DOHH2 (cell line): ENCODE data around the gene SH3BP5.

Source experiments
- H3F3A ChIP-seq: fragments of 200-600 bp; sonication (generic), shearing (Covaris generic); 2 replicates; pipeline ENCODE4 v1.6.0; 2016; ENCODE audit warnings: antibody characterized with exemption, mild to moderate bottlenecking; ENCODE audit not compliant: control insufficient read depth, insufficient read depth
- H3K27ac ChIP-seq: fragments of 200-600 bp; sonication (generic); 2 replicates; pipeline ENCODE4 v1.5.1; 2014; ENCODE audit warnings: low read depth, mild to moderate bottlenecking, low read length, moderate library complexity
- H3K27me3 ChIP-seq: fragments of 200-600 bp; sonication (generic); 2 replicates; pipeline ENCODE4 v1.6.1; 2014; ENCODE audit warnings: mild to moderate bottlenecking, low read length, mixed read lengths; ENCODE audit not compliant: control insufficient read depth
- H3K36me3 ChIP-seq: fragments of 200-600 bp; sonication (generic); 2 replicates; pipeline ENCODE4 v1.6.1; 2014; ENCODE audit warnings: mild to moderate bottlenecking, low read length, moderate library complexity, mixed read lengths; ENCODE audit not compliant: control insufficient read depth
- H3K4me1 ChIP-seq: fragments of 200-600 bp; sonication (generic); 2 replicates; pipeline ENCODE4 v1.6.1; 2014; ENCODE audit warnings: mild to moderate bottlenecking, low read length, mixed read lengths; ENCODE audit not compliant: control insufficient read depth
- H3K4me2 ChIP-seq: fragments of 200-600 bp; sonication (generic); 2 replicates; pipeline ENCODE4 v1.6.0; 2014; ENCODE audit warnings: mild to moderate bottlenecking, low read length, moderate library complexity
- H3K4me3 ChIP-seq: fragments of 200-600 bp; sonication (generic); 2 replicates; pipeline ENCODE4 v1.5.1; 2014; ENCODE audit warnings: mild to moderate bottlenecking, low read length, mixed read lengths
- H3K79me2 ChIP-seq: fragments of 200-600 bp; sonication (generic); 2 replicates; pipeline ENCODE4 v1.6.1; 2014; ENCODE audit warnings: mild to moderate bottlenecking, low read length, mixed read lengths; ENCODE audit not compliant: control insufficient read depth
- H3K9me2 ChIP-seq: fragments of 200-600 bp; sonication (generic); replicated peaks from 2 replicates; pipeline ENCODE4 v1.6.1; 2014; ENCODE audit warnings: mild to moderate bottlenecking, low read length, mixed read lengths; ENCODE audit not compliant: control insufficient read depth
- H3K9me3 ChIP-seq: fragments of 200-600 bp; sonication (generic); 2 replicates; pipeline ENCODE4 v1.6.1; 2014; ENCODE audit warnings: antibody characterized with exemption, low read length, mixed read lengths; ENCODE audit not compliant: control insufficient read depth, insufficient read depth
- H4K20me1 ChIP-seq: fragments of 200-600 bp; sonication (generic); 2 replicates; pipeline ENCODE4 v1.6.0; 2014; ENCODE audit warnings: low read depth, mild to moderate bottlenecking, antibody characterized with exemption, low read length, moderate library complexity; ENCODE audit not compliant: control insufficient read depth, insufficient read depth
- CTCF ChIP-seq: fragments of 200-600 bp; sonication (generic); IDR thresholded peaks from one replicate; pipeline ENCODE4 v1.5.1; 2014; ENCODE audit warnings: antibody characterized with exemption, mild to moderate bottlenecking, low read depth, low read length; ENCODE audit not compliant: poor library complexity, severe bottlenecking
- EZH2phosphoT487 ChIP-seq: fragments of 200-600 bp; sonication (generic); IDR thresholded peaks from 2 replicates; pipeline ENCODE4 v1.6.1; 2017; ENCODE audit warnings: borderline replicate concordance, mild to moderate bottlenecking, antibody characterized with exemption, low read length, moderate library complexity, mixed read lengths

Gene SH3BP5

GRCh38 chr3:15266510-15267376 is 65.6 kb downstream of the SH3BP5 start:
- Histone ChIP-seq H3K79me2 (no peaks in the 10 kb centered on the region; the same call in 1 of the 2 replicates), H3F3A (no peaks in the 10 kb centered on the region), H3K4me2 (no peak overlapping the region), H3K27ac (no peak overlapping the region), H4K20me1 (no peaks in the 10 kb centered on the region), H3K4me1 (peaks cover 15% of the 10 kb centered on the region), H3K36me3 (peaks cover 26% of the 10 kb centered on the region), H3K9me3 (no peaks in the 10 kb centered on the region), H3K9me2 (no peaks in the 10 kb centered on the region), H3K27me3 (no peaks in the 10 kb centered on the region), H3K4me3 (no peak overlapping the region)
- TF ChIP-seq CTCF (no peak), EZH2phosphoT487 (no peak)

GRCh38 chr3:15265655-15266509 is 66.5 kb downstream of the SH3BP5 start:
- peaks cover 12% of the 10 kb centered on the region; the same call in 1 of the 2 replicates for H3K4me1 ChIP-seq
- no peaks in the 10 kb centered on the region for H3K27me3 ChIP-seq
- H3K36me3 ChIP-seq, result peaks cover 34% of the 10 kb centered on the region
- H3K79me2 ChIP-seq, result no peaks in the 10 kb centered on the region; the same call in 1 of the 2 replicates
- no peak for TF ChIP-seq EZH2phosphoT487
- no peak for TF ChIP-seq CTCF
- H4K20me1 ChIP-seq, result no peaks in the 10 kb centered on the region
- H3K27ac ChIP-seq, result no peak overlapping the region
- H3F3A ChIP-seq, result no peaks in the 10 kb centered on the region
- no peaks in the 10 kb centered on the region for H3K9me2 ChIP-seq
- H3K4me2 ChIP-seq, result no peak overlapping the region
- no peak overlapping the region for H3K4me3 ChIP-seq
- H3K9me3 ChIP-seq, result no peaks in the 10 kb centered on the region

DNA sequence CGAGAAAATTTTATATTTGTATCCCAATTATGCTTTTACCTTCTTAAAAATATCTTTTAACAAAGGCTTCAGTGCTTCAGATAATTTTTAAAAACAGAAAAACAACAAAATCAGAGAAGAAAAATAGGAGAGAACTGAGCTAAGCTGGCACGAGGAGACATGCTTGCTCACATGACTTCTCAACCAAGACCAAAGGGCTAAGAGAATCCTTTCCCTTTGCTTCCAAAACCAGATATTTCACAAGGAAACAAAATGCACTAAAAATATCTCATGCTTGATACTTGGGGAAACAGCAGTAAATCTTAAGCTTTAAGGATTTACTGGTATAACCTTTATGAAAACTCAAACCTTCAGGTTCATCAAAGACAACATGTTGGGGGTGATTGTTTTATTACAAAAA is 67.9 kb downstream of the SH3BP5 start:
- TF ChIP-seq CTCF (no peak), EZH2phosphoT487 (no peak)
- no peak overlapping the region for H3K4me2 ChIP-seq
- H3K9me3 ChIP-seq, result no peaks in the 10 kb centered on the region
- no peaks in the 10 kb centered on the region for H4K20me1 ChIP-seq
- H3K4me3 ChIP-seq, result no peak overlapping the region
- no peaks in the 10 kb centered on the region for H3K9me2 ChIP-seq
- no peak overlapping the region for H3K27ac ChIP-seq
- H3K79me2 ChIP-seq, result no peaks in the 10 kb centered on the region; the same call in 1 of the 2 replicates
- H3K27me3 ChIP-seq, result no peaks in the 10 kb centered on the region
- H3K4me1 ChIP-seq, result peaks cover 12% of the 10 kb centered on the region; the same call in 1 of the 2 replicates
- no peaks in the 10 kb centered on the region for H3F3A ChIP-seq
- peaks cover 47% of the 10 kb centered on the region for H3K36me3 ChIP-seq
